Measurements from ENCODE around the gene CPM.

DNA sequence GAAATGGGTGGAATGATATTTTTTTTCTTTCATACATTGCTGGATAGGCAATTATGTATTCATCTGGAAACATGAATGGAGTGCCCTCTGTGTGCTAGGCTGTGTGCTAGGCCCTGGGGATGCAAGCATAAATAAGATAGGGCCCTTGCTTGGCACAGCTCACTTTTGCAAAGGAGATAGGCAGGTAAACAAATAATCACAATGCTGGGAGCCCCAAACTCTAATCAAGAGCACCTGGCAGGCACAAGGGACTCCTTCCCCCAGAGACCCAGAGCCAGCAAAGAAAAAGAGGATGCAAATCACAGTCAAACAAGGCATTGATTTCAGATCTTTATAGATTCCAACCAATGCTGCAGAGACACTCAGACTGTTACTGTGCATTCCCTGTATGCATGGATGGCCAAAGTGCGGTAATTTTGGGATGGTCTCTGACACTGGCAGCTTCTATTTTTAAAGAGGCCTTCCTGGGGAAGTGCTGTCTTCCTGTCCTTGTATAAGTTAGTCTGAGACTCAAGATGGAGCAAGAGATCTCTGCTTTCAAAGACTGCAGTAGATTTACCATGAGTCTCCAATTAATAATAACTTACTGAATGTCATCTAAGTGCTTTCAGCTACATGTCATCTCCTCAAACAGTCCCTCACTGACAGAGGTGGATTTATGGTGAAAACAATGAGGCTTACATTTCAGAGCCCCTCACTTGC lies 45.1 kb upstream of the CPM start:
- TF ChIP-seq GATA2 (IDR thresholded peaks at IDR 0.05; ENCODE audit: low read depth, low read length) = no peak
- TF ChIP-seq GATA3 (IDR thresholded peaks at IDR 0.05; ENCODE audit: low read depth, low read length) = no peak
